Measurements from ENCODE around the gene ADAMTS2.
A peak's percentile ranks its signal among the peaks of the same experiment; 100 is the strongest.

- TF ChIP-seq FOS (IDR thresholded peaks at IDR 0.05; ENCODE audit: low read depth, low read length): no peak
- TF ChIP-seq, protein P1, sequence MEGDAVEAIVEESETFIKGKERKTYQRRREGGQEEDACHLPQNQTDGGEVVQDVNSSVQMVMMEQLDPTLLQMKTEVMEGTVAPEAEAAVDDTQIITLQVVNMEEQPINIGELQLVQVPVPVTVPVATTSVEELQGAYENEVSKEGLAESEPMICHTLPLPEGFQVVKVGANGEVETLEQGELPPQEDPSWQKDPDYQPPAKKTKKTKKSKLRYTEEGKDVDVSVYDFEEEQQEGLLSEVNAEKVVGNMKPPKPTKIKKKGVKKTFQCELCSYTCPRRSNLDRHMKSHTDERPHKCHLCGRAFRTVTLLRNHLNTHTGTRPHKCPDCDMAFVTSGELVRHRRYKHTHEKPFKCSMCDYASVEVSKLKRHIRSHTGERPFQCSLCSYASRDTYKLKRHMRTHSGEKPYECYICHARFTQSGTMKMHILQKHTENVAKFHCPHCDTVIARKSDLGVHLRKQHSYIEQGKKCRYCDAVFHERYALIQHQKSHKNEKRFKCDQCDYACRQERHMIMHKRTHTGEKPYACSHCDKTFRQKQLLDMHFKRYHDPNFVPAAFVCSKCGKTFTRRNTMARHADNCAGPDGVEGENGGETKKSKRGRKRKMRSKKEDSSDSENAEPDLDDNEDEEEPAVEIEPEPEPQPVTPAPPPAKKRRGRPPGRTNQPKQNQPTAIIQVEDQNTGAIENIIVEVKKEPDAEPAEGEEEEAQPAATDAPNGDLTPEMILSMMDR (conservative IDR thresholded peaks at IDR 0.05; ENCODE audit: low read depth, low read length): no peak
- no peak for TF ChIP-seq RFX5 (IDR thresholded peaks at IDR 0.05; ENCODE audit: low read depth, low read length)
- peak; percentile 26; the same call in 1 of the 2 replicates for TF ChIP-seq USF2 (IDR thresholded peaks at IDR 0.05; ENCODE audit: low read depth, low read length)
- no peak for TF ChIP-seq POLR2A (IDR thresholded peaks at IDR 0.05; ENCODE audit: low read depth, low read length)
- TF ChIP-seq RAD21 (IDR thresholded peaks at IDR 0.05; ENCODE audit: low read length): peak; percentile 27; the same call in 1 of the 2 replicates
- no peak for TF ChIP-seq RCOR1 (IDR thresholded peaks at IDR 0.05; ENCODE audit: insufficient replicate concordance, low read length)
- TF ChIP-seq CEBPB (IDR thresholded peaks at IDR 0.05; ENCODE audit: low read depth, low read length): no peak
- TF ChIP-seq SMC3 (IDR thresholded peaks at IDR 0.05; ENCODE audit: low read depth, low read length): no peak
- no peak for TF ChIP-seq CHD1 (IDR thresholded peaks at IDR 0.05; ENCODE audit: low read depth, low read length)
- TF ChIP-seq MAZ (IDR thresholded peaks at IDR 0.05; ENCODE audit: borderline replicate concordance, low read depth, low read length): peak; percentile 76
- no peak for TF ChIP-seq MAFK (IDR thresholded peaks at IDR 0.05; ENCODE audit: low read depth, low read length)
- TF ChIP-seq MXI1 (IDR thresholded peaks at IDR 0.05; ENCODE audit: borderline replicate concordance, low read depth, low read length): peak; percentile 79; the same call in 1 of the 2 replicates
- TF ChIP-seq NFE2L2 (IDR thresholded peaks at IDR 0.05; ENCODE audit: low read depth, low read length): no peak
These were observed 31.3 kb downstream of the ADAMTS2 start for GRCh38 chr5:179313849-179314521.
